Activated CD8-positive, alpha-beta memory T cell treated with anti-CD3 and anti-CD28 coated beads, Interleukin-2, amount 10 ng/mL, durations not matched to agents 7 days and 5 days (primary cell): ENCODE results near the gene FGFR3. TPM values are rescaled to one million over a fixed set of nuclear protein-coding genes. Genes with fewer than 3 reads are reported as not detected.

ENCODE experiments used
- ATAC-seq: fragments of 150-1000 bp; cut with Tn5 transposase; one replicate; pipeline ENCODE4 v1.10.0; 2021; ENCODE audit warnings: moderate library complexity
- CTCF ChIA-PET: fragments of 350-600 bp; sonication (Branson Sonifier 250); formaldehyde crosslinking; loops from one replicate; lab custom pipeline; 2021; ENCODE audit warnings: antibody characterized with exemption; lab: Charles Lee
- DNase-seq: peaks from one replicate; pipeline ENCODE4 v3.0.0-alpha.2; 2020
- H3K27ac Mint-ChIP-seq: one replicate; pipeline ENCODE4 v1.8.0; 2021; ENCODE audit warnings: mild to moderate bottlenecking, mixed read lengths
- H3K27me3 Mint-ChIP-seq: one replicate; pipeline ENCODE4 v1.8.0; 2021; ENCODE audit warnings: mixed read lengths
- H3K36me3 Mint-ChIP-seq: one replicate; pipeline ENCODE4 v1.8.0; 2021; ENCODE audit warnings: mild to moderate bottlenecking, mixed read lengths
- H3K4me1 Mint-ChIP-seq: one replicate; pipeline ENCODE4 v1.8.0; 2021; ENCODE audit warnings: mixed read lengths
- H3K4me3 Mint-ChIP-seq: one replicate; pipeline ENCODE4 v1.8.0; 2021; ENCODE audit warnings: mild to moderate bottlenecking, moderate library complexity, mixed read lengths
- H3K9me3 Mint-ChIP-seq: one replicate; pipeline ENCODE4 v1.8.0; 2022; ENCODE audit warnings: low read depth, mixed read lengths
- total RNA-seq, 2 experiments: library from RNA; stranded (reverse); gene quantifications; one replicate each; pipeline ENCODE4 v1.2.3, GENCODE V29; 2021

The FGFR3 gene
- total RNA-seq, 2 experiments from 2014 or later: 0.15 to 0.21 TPM

GRCh38 chr4:1758306-1759121 is 34.6 kb upstream of the FGFR3 start:
- Mint-ChIP-seq H3K27ac (no peak overlapping the region), H3K27me3 (peaks cover 3% of the 10 kb centered on the region), H3K4me3 (no peak overlapping the region), H3K9me3 (no peaks in the 10 kb centered on the region), H3K36me3 (no peaks in the 10 kb centered on the region), H3K4me1 (no peaks in the 10 kb centered on the region)
- CTCF ChIA-PET: interaction anchor here (1.2 kb wide), 1 partner anchor 10 kb away, joined by 3 read pairs; no protein-coding TSS in a partner anchor
- ATAC-seq: no peak
- no peak for DNase-seq

GRCh38 chr4:1759170-1759817 is 33.8 kb upstream of the FGFR3 start:
- CTCF ChIA-PET: interaction anchor here (1.2 kb wide), 1 partner anchor 11 kb away, joined by 3 read pairs; no protein-coding TSS in a partner anchor
- ATAC-seq: no peak

GRCh38 chr4:1759818-1760223 is 33.3 kb upstream of the FGFR3 start:
- H3K4me1 Mint-ChIP-seq: no peaks in the 10 kb centered on the region
- CTCF ChIA-PET: no interaction called here
- no peak for ATAC-seq

More at GRCh38 chr4:1759170-1759817, 33.8 kb upstream of the FGFR3 start:
- no peaks in the 10 kb centered on the region for H3K4me1 Mint-ChIP-seq
- H3K27me3 Mint-ChIP-seq: peaks cover 8% of the 10 kb centered on the region
- DNase-seq: no peak
- H3K4me3 Mint-ChIP-seq: no peak overlapping the region
- no peak overlapping the region for H3K27ac Mint-ChIP-seq
- H3K9me3 Mint-ChIP-seq: no peaks in the 10 kb centered on the region
- H3K36me3 Mint-ChIP-seq: no peaks in the 10 kb centered on the region

GRCh38 chr4:1760521-1761071 is 32.5 kb upstream of the FGFR3 start:
- CTCF ChIA-PET: no interaction called here
- Mint-ChIP-seq H3K36me3 (no peaks in the 10 kb centered on the region), H3K27ac (no peak overlapping the region), H3K4me3 (no peak overlapping the region), H3K9me3 (no peaks in the 10 kb centered on the region), H3K4me1 (no peaks in the 10 kb centered on the region), H3K27me3 (peaks cover 12% of the 10 kb centered on the region)
- DNase-seq: no peak
- ATAC-seq: no peak

More at GRCh38 chr4:1759818-1760223, 33.3 kb upstream of the FGFR3 start:
- Mint-ChIP-seq H3K27ac (no peak overlapping the region), H3K4me3 (no peak overlapping the region), H3K36me3 (no peaks in the 10 kb centered on the region), H3K9me3 (no peaks in the 10 kb centered on the region), H3K27me3 (peaks cover 10% of the 10 kb centered on the region)
- DNase-seq: no peak

- Mint-ChIP-seq H3K9me3 (no peaks in the 10 kb centered on the region), H3K4me3 (no peak overlapping the region), H3K27me3 (peaks cover 12% of the 10 kb centered on the region), H3K27ac (no peak overlapping the region), H3K36me3 (no peaks in the 10 kb centered on the region), H3K4me1 (no peaks in the 10 kb centered on the region)
- DNase-seq (no peak), ATAC-seq (no peak)
- CTCF ChIA-PET: no interaction called here
These were observed 31.9 kb upstream of the FGFR3 start for GRCh38 chr4:1761130-1761689.

GRCh38 chr4:1762264-1763010 is 30.7 kb upstream of the FGFR3 start:
- Mint-ChIP-seq H3K27ac (no peak overlapping the region), H3K36me3 (no peaks in the 10 kb centered on the region), H3K4me1 (no peaks in the 10 kb centered on the region), H3K4me3 (no peak overlapping the region), H3K9me3 (no peaks in the 10 kb centered on the region), H3K27me3 (peaks cover 12% of the 10 kb centered on the region)
- ATAC-seq (no peak), DNase-seq (no peak)
- CTCF ChIA-PET: no interaction called here

GRCh38 chr4:1763070-1763549 is 30.0 kb upstream of the FGFR3 start:
- H3K36me3 Mint-ChIP-seq: no peaks in the 10 kb centered on the region
- no peak overlapping the region for H3K27ac Mint-ChIP-seq
- no peak overlapping the region for H3K4me3 Mint-ChIP-seq
- no peaks in the 10 kb centered on the region for H3K9me3 Mint-ChIP-seq
- peaks cover 15% of the 10 kb centered on the region for H3K27me3 Mint-ChIP-seq
- no peaks in the 10 kb centered on the region for H3K4me1 Mint-ChIP-seq
- DNase-seq (no peak), ATAC-seq (no peak)
- CTCF ChIA-PET: no interaction called here

- CTCF ChIA-PET: no interaction called here
- Mint-ChIP-seq H3K9me3 (no peaks in the 10 kb centered on the region), H3K27me3 (peaks cover 19% of the 10 kb centered on the region), H3K27ac (no peak overlapping the region), H3K4me3 (no peak overlapping the region), H3K36me3 (no peaks in the 10 kb centered on the region), H3K4me1 (no peaks in the 10 kb centered on the region)
- ATAC-seq (no peak), DNase-seq (no peak)
These were observed 29.5 kb upstream of the FGFR3 start for GRCh38 chr4:1763550-1764080.

- CTCF ChIA-PET: interaction anchor here (1.0 kb wide), 1 partner anchor 18 kb away, joined by 3 read pairs; no protein-coding TSS in a partner anchor
- Mint-ChIP-seq H3K4me1 (no peaks in the 10 kb centered on the region), H3K9me3 (no peaks in the 10 kb centered on the region), H3K27ac (no peak overlapping the region), H3K27me3 (peaks cover 21% of the 10 kb centered on the region), H3K36me3 (no peaks in the 10 kb centered on the region), H3K4me3 (no peak overlapping the region)
- ATAC-seq (no peak), DNase-seq (no peak)
These were observed 28.4 kb upstream of the FGFR3 start for GRCh38 chr4:1764670-1765069.

GRCh38 chr4:1765409-1766072 is 27.6 kb upstream of the FGFR3 start:
- Mint-ChIP-seq H3K4me3 (no peak overlapping the region), H3K36me3 (no peaks in the 10 kb centered on the region), H3K27me3 (peaks cover 21% of the 10 kb centered on the region), H3K27ac (no peak overlapping the region), H3K4me1 (no peaks in the 10 kb centered on the region), H3K9me3 (no peaks in the 10 kb centered on the region)
- CTCF ChIA-PET: interaction anchor here (1.0 to 1.2 kb wide), 2 partner anchors 18 to 19 kb away, joined by 3 read pairs; no protein-coding TSS in a partner anchor
- ATAC-seq: no peak
- no peak for DNase-seq

GRCh38 chr4:1766106-1767060 is 26.7 kb upstream of the FGFR3 start:
- H3K4me1 Mint-ChIP-seq: no peaks in the 10 kb centered on the region
- H3K27ac Mint-ChIP-seq: no peak overlapping the region
- DNase-seq (no peak), ATAC-seq (no peak)
- H3K36me3 Mint-ChIP-seq: no peaks in the 10 kb centered on the region
- no peaks in the 10 kb centered on the region for H3K9me3 Mint-ChIP-seq
- CTCF ChIA-PET: interaction anchor here (1.2 kb wide), 1 partner anchor 18 kb away, joined by 3 read pairs; no protein-coding TSS in a partner anchor
- no peak overlapping the region for H3K4me3 Mint-ChIP-seq
- H3K27me3 Mint-ChIP-seq: peaks cover 21% of the 10 kb centered on the region
